ENCODE measurements around the gene B3GNT5.

Gene B3GNT5

DNA sequence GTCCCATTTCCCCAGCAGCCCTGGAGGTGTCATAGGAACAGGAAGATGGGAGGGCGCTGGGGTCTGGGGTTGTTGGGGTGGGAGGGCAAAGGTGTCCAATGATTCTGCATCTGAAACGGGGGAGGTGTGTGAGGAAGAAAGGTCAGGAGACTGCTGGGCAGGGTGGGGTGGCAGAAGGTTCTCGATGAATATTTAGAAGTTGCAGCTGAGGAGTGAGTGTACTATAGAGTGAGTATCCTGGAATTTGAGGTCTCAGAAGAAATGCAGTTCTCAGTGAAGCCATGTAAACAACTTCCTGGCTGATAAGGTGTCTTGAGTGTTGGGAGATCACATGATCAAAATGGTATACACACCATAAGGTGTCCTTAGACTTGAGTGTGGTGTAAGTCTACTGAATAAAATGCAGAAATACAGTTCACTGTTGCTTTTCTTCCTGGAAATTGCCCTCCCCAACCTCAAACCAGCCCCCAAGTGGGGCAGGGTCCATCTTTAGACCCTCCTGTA, 9.9 kb downstream of the B3GNT5 start:
- TF ChIP-seq, protein P1, sequence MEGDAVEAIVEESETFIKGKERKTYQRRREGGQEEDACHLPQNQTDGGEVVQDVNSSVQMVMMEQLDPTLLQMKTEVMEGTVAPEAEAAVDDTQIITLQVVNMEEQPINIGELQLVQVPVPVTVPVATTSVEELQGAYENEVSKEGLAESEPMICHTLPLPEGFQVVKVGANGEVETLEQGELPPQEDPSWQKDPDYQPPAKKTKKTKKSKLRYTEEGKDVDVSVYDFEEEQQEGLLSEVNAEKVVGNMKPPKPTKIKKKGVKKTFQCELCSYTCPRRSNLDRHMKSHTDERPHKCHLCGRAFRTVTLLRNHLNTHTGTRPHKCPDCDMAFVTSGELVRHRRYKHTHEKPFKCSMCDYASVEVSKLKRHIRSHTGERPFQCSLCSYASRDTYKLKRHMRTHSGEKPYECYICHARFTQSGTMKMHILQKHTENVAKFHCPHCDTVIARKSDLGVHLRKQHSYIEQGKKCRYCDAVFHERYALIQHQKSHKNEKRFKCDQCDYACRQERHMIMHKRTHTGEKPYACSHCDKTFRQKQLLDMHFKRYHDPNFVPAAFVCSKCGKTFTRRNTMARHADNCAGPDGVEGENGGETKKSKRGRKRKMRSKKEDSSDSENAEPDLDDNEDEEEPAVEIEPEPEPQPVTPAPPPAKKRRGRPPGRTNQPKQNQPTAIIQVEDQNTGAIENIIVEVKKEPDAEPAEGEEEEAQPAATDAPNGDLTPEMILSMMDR (IDR thresholded peaks at IDR 0.05) = no peak
- H3K9me3 Mint-ChIP-seq = no peaks in the 10 kb centered on the region
- peaks cover 29% of the 10 kb centered on the region for H3K4me1 Mint-ChIP-seq
- H3K27me3 Mint-ChIP-seq (ENCODE audit: low read depth, poor library complexity) = no peaks in the 10 kb centered on the region
- DNase-seq = no peak
- H3K27ac Mint-ChIP-seq = no peak overlapping the region
- H3K4me3 Mint-ChIP-seq = no peak overlapping the region
- H3K36me3 Mint-ChIP-seq (ENCODE audit: low read depth) = peaks cover 28% of the 10 kb centered on the region

- no peak for DNase-seq
- no peaks in the 10 kb centered on the region for H3K27me3 Mint-ChIP-seq (ENCODE audit: low read depth, poor library complexity)
- TF ChIP-seq, protein P1 (IDR thresholded peaks at IDR 0.05) = no peak
Measured at GRCh38 chr3:183264268-183264667, 11.2 kb downstream of the B3GNT5 start.

DNA sequence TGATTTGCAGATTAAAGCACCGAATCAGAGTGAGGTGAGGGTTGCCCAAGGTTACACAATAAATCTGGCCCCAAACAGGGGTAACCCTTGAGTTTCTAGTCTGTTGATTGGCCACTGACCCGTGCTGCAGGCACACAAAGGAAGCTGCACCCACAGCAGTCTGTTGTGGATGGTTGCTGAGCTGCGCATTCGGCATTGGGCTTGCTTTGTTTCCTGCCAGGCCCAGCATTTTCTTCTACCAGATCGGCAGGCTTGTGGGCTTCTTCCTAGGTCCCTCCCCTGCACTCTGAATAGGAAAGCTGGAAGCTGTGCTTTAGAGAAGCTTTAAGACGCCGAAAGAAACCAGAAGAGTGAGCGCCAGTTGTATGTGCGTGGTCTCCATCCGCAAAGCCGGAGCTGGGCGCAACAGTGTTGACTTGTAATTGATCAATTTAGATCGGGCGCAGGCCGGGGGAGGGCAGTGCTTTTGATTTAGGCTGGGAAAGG, 12.1 kb downstream of the B3GNT5 start:
- Mint-ChIP-seq H3K27me3 (ENCODE audit: low read depth, poor library complexity) (no peaks in the 10 kb centered on the region), H3K27ac (no peak overlapping the region), H3K36me3 (ENCODE audit: low read depth) (peaks cover 25% of the 10 kb centered on the region), H3K9me3 (no peaks in the 10 kb centered on the region), H3K4me3 (no peak overlapping the region), H3K4me1 (peaks cover 25% of the 10 kb centered on the region)
- TF ChIP-seq, protein P1 (IDR thresholded peaks at IDR 0.05) = no peak
- peak; percentile 36 for DNase-seq

More at GRCh38 chr3:183264268-183264667, 11.2 kb downstream of the B3GNT5 start:
- Mint-ChIP-seq H3K4me3 (no peak overlapping the region), H3K36me3 (ENCODE audit: low read depth) (peaks cover 19% of the 10 kb centered on the region), H3K27ac (no peak overlapping the region), H3K9me3 (no peaks in the 10 kb centered on the region), H3K4me1 (peaks cover 34% of the 10 kb centered on the region)

DNA sequence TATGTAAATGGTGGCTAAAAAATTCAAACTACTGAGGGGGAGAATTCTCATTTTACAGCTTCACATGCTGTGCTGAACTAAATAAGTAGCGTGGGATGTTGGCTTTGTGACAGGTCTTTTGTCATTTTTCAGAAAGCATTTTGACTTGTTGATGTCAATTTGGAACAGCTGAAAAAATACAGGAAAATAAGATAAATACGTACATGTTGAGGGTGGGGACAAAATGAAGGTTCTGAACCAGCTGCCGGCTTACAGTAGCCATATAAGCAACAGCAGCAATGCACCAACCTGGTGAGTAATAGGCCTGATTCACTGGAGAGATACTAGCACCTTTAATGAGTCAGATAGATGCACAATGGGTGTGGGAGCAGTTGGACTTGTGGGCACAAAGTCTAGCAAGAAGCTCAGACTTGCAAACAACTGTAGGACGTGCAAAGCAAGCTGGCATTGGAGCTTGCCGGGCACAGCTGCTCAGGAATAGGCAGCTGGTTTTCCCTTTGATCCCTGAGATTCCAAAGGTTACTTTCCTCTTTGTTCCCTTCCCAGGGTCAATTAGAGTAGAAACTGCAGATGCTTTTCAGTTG, 12.9 kb downstream of the B3GNT5 start:
- no peaks in the 10 kb centered on the region for H3K27me3 Mint-ChIP-seq (ENCODE audit: low read depth, poor library complexity)
- H3K4me3 Mint-ChIP-seq = no peak overlapping the region
- TF ChIP-seq, protein P1 (IDR thresholded peaks at IDR 0.05) = no peak
- DNase-seq = no peak
- H3K27ac Mint-ChIP-seq = no peak overlapping the region
- H3K36me3 Mint-ChIP-seq (ENCODE audit: low read depth) = peaks cover 30% of the 10 kb centered on the region
- H3K4me1 Mint-ChIP-seq = peaks cover 18% of the 10 kb centered on the region
- no peaks in the 10 kb centered on the region for H3K9me3 Mint-ChIP-seq

- Mint-ChIP-seq H3K4me3 (no peak overlapping the region), H3K4me1 (peaks cover 15% of the 10 kb centered on the region), H3K27ac (no peak overlapping the region), H3K27me3 (ENCODE audit: low read depth, poor library complexity) (no peaks in the 10 kb centered on the region), H3K36me3 (ENCODE audit: low read depth) (peaks cover 34% of the 10 kb centered on the region), H3K9me3 (no peaks in the 10 kb centered on the region)
- DNase-seq = no peak
- TF ChIP-seq, protein P1 (IDR thresholded peaks at IDR 0.05) = no peak
Measured at GRCh38 chr3:183266454-183266853, 13.4 kb downstream of the B3GNT5 start.

GRCh38 chr3:183267140-183267539, 14.1 kb downstream of the B3GNT5 start:
- Mint-ChIP-seq H3K4me1 (peaks cover 15% of the 10 kb centered on the region), H3K4me3 (peak overlapping the region; percentile 32), H3K9me3 (no peaks in the 10 kb centered on the region), H3K27me3 (ENCODE audit: low read depth, poor library complexity) (no peaks in the 10 kb centered on the region), H3K27ac (no peak overlapping the region), H3K36me3 (ENCODE audit: low read depth) (peaks cover 34% of the 10 kb centered on the region)
- no peak for DNase-seq
- TF ChIP-seq, protein P1 (IDR thresholded peaks at IDR 0.05) = no peak

All from nephron progenitor cell (in vitro differentiated cells).